ENCODE measurements around the gene HK3. TPM values are rescaled to one million over a fixed set of nuclear protein-coding genes. Genes with fewer than 3 reads are reported as not detected.

The HK3 gene
- total RNA-seq, 1 donor from 2014 or later = 4.4 TPM

DNA sequence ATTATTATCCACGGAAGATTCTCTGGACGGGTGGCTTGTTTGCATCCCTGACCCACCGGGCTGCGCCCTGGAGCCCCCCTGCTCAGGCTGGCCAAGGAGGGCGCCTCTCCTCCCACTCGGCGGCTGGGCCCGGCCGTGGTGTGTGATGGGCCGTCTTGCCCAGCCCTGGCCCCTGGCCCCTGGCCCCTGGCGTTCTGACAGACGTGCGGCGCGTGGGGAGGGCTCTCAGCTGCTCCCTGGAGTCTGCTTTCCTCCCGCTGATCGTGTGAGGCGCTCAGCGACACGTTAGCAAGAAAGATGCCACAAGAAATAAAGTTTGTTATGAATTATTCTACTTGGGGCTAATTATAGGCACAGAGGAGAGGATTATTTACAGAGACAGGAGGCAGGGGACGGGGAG lies 55.5 kb downstream of the HK3 start:
- Histone ChIP-seq H3K9me3 (no peaks in the 10 kb centered on the region), H3K4me1 (no peaks in the 10 kb centered on the region), H3K27me3 (no peaks in the 10 kb centered on the region), H3K27ac (no peak overlapping the region), H3K4me3 (no peak overlapping the region), H3K36me3 (no peaks in the 10 kb centered on the region)
- intact Hi-C loops (cut with DNase I) = no loop called here
- TF ChIP-seq CTCF (IDR thresholded peaks at IDR 0.05) = no peak
- DNase-seq (ENCODE audit: low spot score in 2 of 2) = no peak

DNA sequence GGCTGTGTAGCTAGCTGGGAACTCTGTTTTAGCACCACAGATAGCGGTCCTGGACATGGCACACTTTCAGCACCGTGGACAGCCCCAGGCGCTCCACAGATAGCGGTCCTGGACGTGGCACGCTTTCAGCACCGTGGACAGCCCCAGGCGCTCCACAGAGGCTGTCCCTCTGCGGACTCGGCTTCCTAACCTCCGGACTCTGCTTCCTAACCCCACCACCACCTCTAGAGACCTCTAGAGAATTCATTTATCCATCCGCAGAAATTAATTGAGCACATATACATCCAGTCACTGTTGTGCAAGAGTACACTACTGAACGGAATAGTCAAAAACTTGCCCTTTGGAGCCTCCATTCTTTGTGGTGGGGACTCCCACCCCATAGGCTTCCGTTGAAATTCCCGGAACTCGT lies 61.4 kb downstream of the HK3 start:
- TF ChIP-seq CTCF (IDR thresholded peaks at IDR 0.05) = no peak

GRCh38 chr5:176836811-176837706 lies 62.1 kb downstream of the HK3 start:
- no peak for DNase-seq (ENCODE audit: low spot score in 2 of 2)
- Histone ChIP-seq H3K4me1 (no peaks in the 10 kb centered on the region), H3K27ac (no peak overlapping the region), H3K27me3 (no peaks in the 10 kb centered on the region), H3K4me3 (no peak overlapping the region), H3K9me3 (no peaks in the 10 kb centered on the region), H3K36me3 (no peaks in the 10 kb centered on the region)
- intact Hi-C loops (cut with DNase I) = no loop called here
- no peak for TF ChIP-seq CTCF (IDR thresholded peaks at IDR 0.05)

More for the DNA sequence above, 61.4 kb downstream of the HK3 start:
- no peaks in the 10 kb centered on the region for H3K9me3 ChIP-seq
- DNase-seq (ENCODE audit: low spot score in 2 of 2) = peak in 1 of 2 donors; percentile 80
- H3K4me1 ChIP-seq = no peaks in the 10 kb centered on the region
- H3K27me3 ChIP-seq = no peaks in the 10 kb centered on the region
- H3K4me3 ChIP-seq = no peak overlapping the region
- intact Hi-C loops (cut with DNase I) = no loop called here
- no peak overlapping the region for H3K27ac ChIP-seq
- H3K36me3 ChIP-seq = no peaks in the 10 kb centered on the region

GRCh38 chr5:176835918-176836317 lies 63.2 kb downstream of the HK3 start:
- DNase-seq (ENCODE audit: low spot score in 2 of 2) = no peak
- H3K4me3 ChIP-seq = no peak overlapping the region
- no peaks in the 10 kb centered on the region for H3K36me3 ChIP-seq
- TF ChIP-seq CTCF (IDR thresholded peaks at IDR 0.05) = no peak
- H3K4me1 ChIP-seq = no peaks in the 10 kb centered on the region
- no peaks in the 10 kb centered on the region for H3K27me3 ChIP-seq
- no peak overlapping the region for H3K27ac ChIP-seq
- intact Hi-C loops (cut with DNase I) = no loop called here
- H3K9me3 ChIP-seq = no peaks in the 10 kb centered on the region

- TF ChIP-seq CTCF (IDR thresholded peaks at IDR 0.05) = no peak
- Histone ChIP-seq H3K4me3 (no peak overlapping the region), H3K4me1 (no peaks in the 10 kb centered on the region), H3K36me3 (no peaks in the 10 kb centered on the region), H3K9me3 (no peaks in the 10 kb centered on the region), H3K27ac (no peak overlapping the region), H3K27me3 (no peaks in the 10 kb centered on the region)
- no peak for DNase-seq (ENCODE audit: low spot score in 2 of 2)
- intact Hi-C loops (cut with DNase I) = no loop called here
Observed at GRCh38 chr5:176833286-176833685, 65.9 kb downstream of the HK3 start.
